ENCODE results near the gene ARFGEF3. TPM values are rescaled to one million over a fixed set of nuclear protein-coding genes. Genes with fewer than 3 reads are reported as not detected.

ARFGEF3 gene
- total RNA-seq, 1 donor from 2014 or later, result 0.08 TPM

- H3K4me1 Mint-ChIP-seq (ENCODE audit: unreplicated experiment), result no peaks in the 10 kb centered on the region
- DNase-seq (ENCODE audit: extremely low spot score, unreplicated experiment), result no peak
- H3K4me3 Mint-ChIP-seq (ENCODE audit: unreplicated experiment), result no peak overlapping the region
- H3K27me3 Mint-ChIP-seq (ENCODE audit: unreplicated experiment), result peaks cover 7% of the 10 kb centered on the region
- TF ChIP-seq CTCF (IDR thresholded peaks at IDR 0.05), result no peak
- H3K9me3 Mint-ChIP-seq (ENCODE audit: unreplicated experiment), result no peaks in the 10 kb centered on the region
- no peaks in the 10 kb centered on the region for H3K36me3 Mint-ChIP-seq (ENCODE audit: unreplicated experiment)
- no peak overlapping the region for H3K27ac Mint-ChIP-seq (ENCODE audit: unreplicated experiment)
Observed at GRCh38 chr6:138230221-138230620, 68.5 kb downstream of the ARFGEF3 start.

GRCh38 chr6:138230759-138231380 lies 69.1 kb downstream of the ARFGEF3 start:
- Mint-ChIP-seq H3K4me1 (ENCODE audit: unreplicated experiment) (no peaks in the 10 kb centered on the region), H3K36me3 (ENCODE audit: unreplicated experiment) (no peaks in the 10 kb centered on the region), H3K9me3 (ENCODE audit: unreplicated experiment) (no peaks in the 10 kb centered on the region), H3K4me3 (ENCODE audit: unreplicated experiment) (no peak overlapping the region), H3K27ac (ENCODE audit: unreplicated experiment) (no peak overlapping the region), H3K27me3 (ENCODE audit: unreplicated experiment) (peaks cover 7% of the 10 kb centered on the region)
- DNase-seq (ENCODE audit: extremely low spot score, unreplicated experiment), result no peak
- TF ChIP-seq CTCF (IDR thresholded peaks at IDR 0.05), result no peak

- TF ChIP-seq CTCF (IDR thresholded peaks at IDR 0.05), result no peak
- no peak for DNase-seq (ENCODE audit: extremely low spot score, unreplicated experiment)
- H3K9me3 Mint-ChIP-seq (ENCODE audit: unreplicated experiment), result no peaks in the 10 kb centered on the region
- H3K27me3 Mint-ChIP-seq (ENCODE audit: unreplicated experiment), result peaks cover 7% of the 10 kb centered on the region
- H3K4me1 Mint-ChIP-seq (ENCODE audit: unreplicated experiment), result no peaks in the 10 kb centered on the region
- no peaks in the 10 kb centered on the region for H3K36me3 Mint-ChIP-seq (ENCODE audit: unreplicated experiment)
- H3K27ac Mint-ChIP-seq (ENCODE audit: unreplicated experiment), result no peak overlapping the region
- no peak overlapping the region for H3K4me3 Mint-ChIP-seq (ENCODE audit: unreplicated experiment)
Observed at GRCh38 chr6:138231381-138231886, 69.7 kb downstream of the ARFGEF3 start.

DNA sequence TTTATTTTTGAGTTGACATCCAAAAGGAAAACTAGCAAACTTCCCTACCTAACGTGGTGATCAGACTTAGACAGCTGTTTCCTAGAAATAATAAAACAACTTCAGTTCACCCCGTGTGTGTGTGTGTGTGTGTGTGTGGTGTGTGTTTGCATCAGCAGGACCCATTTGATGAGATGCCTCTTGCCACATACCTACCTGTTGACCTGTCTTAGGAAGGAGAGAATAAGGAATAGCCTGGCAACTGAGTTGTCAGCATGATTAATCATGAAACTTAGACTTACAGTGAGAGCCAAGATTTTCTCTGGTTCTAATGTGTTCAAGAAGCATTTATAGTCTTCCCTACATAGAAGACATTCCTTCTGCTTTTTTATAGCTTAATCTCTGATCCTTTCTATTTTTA lies 72.6 kb downstream of the ARFGEF3 start:
- H3K4me1 Mint-ChIP-seq (ENCODE audit: unreplicated experiment), result no peaks in the 10 kb centered on the region
- H3K9me3 Mint-ChIP-seq (ENCODE audit: unreplicated experiment), result no peaks in the 10 kb centered on the region
- H3K36me3 Mint-ChIP-seq (ENCODE audit: unreplicated experiment), result no peaks in the 10 kb centered on the region
- H3K27me3 Mint-ChIP-seq (ENCODE audit: unreplicated experiment), result peaks cover 2% of the 10 kb centered on the region
- no peak for DNase-seq (ENCODE audit: extremely low spot score, unreplicated experiment)
- no peak for TF ChIP-seq CTCF (IDR thresholded peaks at IDR 0.05)
- no peak overlapping the region for H3K27ac Mint-ChIP-seq (ENCODE audit: unreplicated experiment)
- no peak overlapping the region for H3K4me3 Mint-ChIP-seq (ENCODE audit: unreplicated experiment)

DNA sequence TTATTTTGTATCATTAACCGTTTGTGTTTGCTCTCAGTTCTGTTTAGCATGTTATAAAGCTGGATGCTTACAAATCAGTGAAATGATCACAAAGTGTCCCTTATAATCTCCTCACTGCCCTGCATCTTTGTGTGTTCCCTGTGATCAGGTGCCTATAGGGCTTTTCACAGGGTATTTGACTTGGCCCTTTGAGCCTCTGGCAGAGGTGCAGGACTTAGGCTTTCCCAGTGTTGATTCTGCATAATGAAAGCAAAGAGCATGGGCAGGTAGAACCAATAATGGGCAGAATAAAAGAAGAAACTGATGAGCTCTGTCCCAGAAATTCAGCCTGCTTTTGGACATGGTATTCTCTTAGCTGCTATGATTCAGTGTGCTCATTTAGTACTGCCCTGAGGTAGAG lies 73.5 kb downstream of the ARFGEF3 start:
- Mint-ChIP-seq H3K27ac (ENCODE audit: unreplicated experiment) (no peak overlapping the region), H3K27me3 (ENCODE audit: unreplicated experiment) (no peaks in the 10 kb centered on the region)

More for the DNA sequence above, 73.5 kb downstream of the ARFGEF3 start:
- no peak for TF ChIP-seq CTCF (IDR thresholded peaks at IDR 0.05)
- H3K4me3 Mint-ChIP-seq (ENCODE audit: unreplicated experiment), result no peak overlapping the region
- H3K36me3 Mint-ChIP-seq (ENCODE audit: unreplicated experiment), result no peaks in the 10 kb centered on the region
- DNase-seq (ENCODE audit: extremely low spot score, unreplicated experiment), result no peak
- H3K9me3 Mint-ChIP-seq (ENCODE audit: unreplicated experiment), result no peaks in the 10 kb centered on the region
- no peaks in the 10 kb centered on the region for H3K4me1 Mint-ChIP-seq (ENCODE audit: unreplicated experiment)

All from osteocyte (in vitro differentiated cells).